ENCODE results near the gene CDC25B.
A peak's percentile ranks its signal among the peaks of the same experiment; 100 is the strongest.

CDC25B gene

GRCh38 chr20:3764659-3765058 is 31.5 kb upstream of the CDC25B start:
- no peak for DNase-seq

GRCh38 chr20:3765171-3765882 is 30.8 kb upstream of the CDC25B start:
- DNase-seq = no peak

- no peak for DNase-seq
Observed at GRCh38 chr20:3766422-3767109, 29.5 kb upstream of the CDC25B start.

GRCh38 chr20:3767110-3767426 is 29.0 kb upstream of the CDC25B start:
- no peak for DNase-seq

- peak; percentile 98 for DNase-seq
Observed at GRCh38 chr20:3767427-3768341, 28.4 kb upstream of the CDC25B start, which contains the start of gene ADISSP. Gene ADISSP, minus strand, starts transcription at chr20:3767753. Its CDS starts 7,653 bp downstream, at chr20:3760100.

- DNase-seq = peak; percentile 46
Observed at GRCh38 chr20:3768342-3769130, 27.6 kb upstream of the CDC25B start.

- DNase-seq = no peak
Observed at GRCh38 chr20:3771552-3772058, 24.5 kb upstream of the CDC25B start.

- no peak for DNase-seq
Observed at GRCh38 chr20:3775457-3776108, 20.5 kb upstream of the CDC25B start.

- no peak for DNase-seq
Observed at GRCh38 chr20:3777381-3777715, 18.8 kb upstream of the CDC25B start.

- no peak for DNase-seq
Observed at GRCh38 chr20:3777716-3778629, 18.1 kb upstream of the CDC25B start.

GRCh38 chr20:3778976-3779375 is 17.1 kb upstream of the CDC25B start:
- no peak for DNase-seq

GRCh38 chr20:3781153-3781910 is 14.8 kb upstream of the CDC25B start, which contains the start of gene SPEF1:
Gene SPEF1, minus strand, starts transcription at chr20:3781448. Its CDS starts 161 bp downstream, at chr20:3781287.
- DNase-seq = peak; percentile 89

- DNase-seq = no peak
Observed at GRCh38 chr20:3782597-3782996, 13.5 kb upstream of the CDC25B start.

- DNase-seq = no peak
Observed at GRCh38 chr20:3783068-3783489, 13.0 kb upstream of the CDC25B start.

- DNase-seq = no peak
Observed at GRCh38 chr20:3783511-3784195, 12.5 kb upstream of the CDC25B start.

GRCh38 chr20:3784216-3784853 is 11.8 kb upstream of the CDC25B start:
- no peak for DNase-seq

GRCh38 chr20:3784863-3785239 is 11.3 kb upstream of the CDC25B start:
- DNase-seq = no peak

GRCh38 chr20:3785240-3786125 is 10.6 kb upstream of the CDC25B start:
- DNase-seq = no peak
